HEK293T (cell line): ENCODE data around the gene HGFAC.

ENCODE experiments used
- ARNT ChIP-seq: fragments of 450-650 bp; IDR thresholded peaks from 2 replicates; pipeline ENCODE4 v1.6.1; 2017; ENCODE audit warnings: mild to moderate bottlenecking
- BHLHE40 ChIP-seq: fragments of 450-650 bp; IDR thresholded peaks from 2 replicates; pipeline ENCODE4 v1.6.1; 2016; ENCODE audit warnings: mild to moderate bottlenecking, moderate library complexity, borderline replicate concordance
- ELF4 ChIP-seq: fragments of 450-650 bp; IDR thresholded peaks from 2 replicates; pipeline ENCODE4 v1.6.1; 2017; ENCODE audit warnings: antibody characterized with exemption
- SP1 ChIP-seq: fragments of 450-650 bp; IDR thresholded peaks from 2 replicates; pipeline ENCODE4 v1.6.1; 2017
- SUZ12 ChIP-seq: fragments of 450-650 bp; IDR thresholded peaks from 2 replicates; pipeline ENCODE4 v1.6.1; 2016; ENCODE audit warnings: mild to moderate bottlenecking

DNA sequence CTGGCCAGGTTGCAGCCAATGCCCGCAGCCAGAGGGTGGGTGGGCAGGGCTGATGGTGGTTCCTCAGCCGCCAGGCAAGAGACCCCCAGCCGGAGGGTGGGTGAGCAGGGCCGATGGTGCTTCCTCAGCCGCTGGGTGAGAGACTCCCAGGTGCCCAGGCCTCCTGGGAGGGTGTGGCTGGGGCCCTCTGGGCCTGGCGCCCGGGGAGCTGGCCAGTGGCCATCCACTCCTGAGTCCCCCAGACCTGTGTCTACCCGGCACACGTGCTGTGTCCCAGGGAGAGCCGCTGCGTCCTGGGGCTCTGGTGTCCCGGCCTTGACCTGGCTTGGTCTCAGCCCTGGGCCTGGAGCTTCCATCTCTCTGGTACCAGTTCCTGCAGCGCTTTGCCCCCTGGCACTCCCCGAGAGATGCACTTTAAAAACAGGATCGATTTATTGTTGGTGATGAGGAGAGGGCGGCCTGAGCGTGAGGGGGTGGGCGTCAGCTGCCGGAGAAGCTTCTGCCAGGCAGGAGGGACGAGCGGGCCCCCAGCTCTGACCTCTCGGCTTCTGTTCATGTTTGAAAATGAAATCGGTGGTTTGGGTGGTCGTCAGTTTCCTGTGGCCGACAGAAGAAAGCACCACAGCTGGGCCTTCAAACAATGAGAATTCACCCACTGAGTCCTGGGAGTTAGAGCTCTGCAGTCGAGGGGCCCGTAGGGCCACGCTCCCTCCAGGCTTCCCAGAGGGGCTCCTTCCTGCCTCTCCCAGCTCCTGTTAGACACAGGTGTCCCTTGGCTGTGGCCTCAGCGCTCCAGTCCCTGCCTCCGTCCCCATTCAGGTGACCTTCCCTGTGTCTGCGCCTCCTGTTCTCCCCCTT is 27.8 kb downstream of the HGFAC start:
- TF ChIP-seq ARNT (no peak), SP1 (no peak), SUZ12 (no peak), ELF4 (no peak), BHLHE40 (no peak)
